ENCODE data around the gene TSGA10. TPM values are rescaled to one million over a fixed set of nuclear protein-coding genes. Genes with fewer than 3 reads are reported as not detected.
"Not testable (repeated sequence)": the region's sequence is repeated elsewhere in the genome, so short reads cannot be mapped to it uniquely, and the experiment has no call there.

TSGA10 gene
- polyA plus RNA-seq, 4 donors, result 11.2 to 16.7 (median 12.5) TPM

- DNase-seq (ENCODE audit: low read depth in 4 of 4, low spot score in 3 of 4), result no peak
Measured at GRCh38 chr2:99084256-99084655, 70.5 kb downstream of the TSGA10 start.

- no peak for DNase-seq (ENCODE audit: low read depth in 4 of 4, low spot score in 3 of 4)
Measured at GRCh38 chr2:99081891-99082290, 72.9 kb downstream of the TSGA10 start.

- DNase-seq (ENCODE audit: low read depth in 4 of 4, low spot score in 3 of 4), result no peak
Measured at GRCh38 chr2:99079226-99079625, 75.5 kb downstream of the TSGA10 start.

GRCh38 chr2:99072551-99072950 is 82.2 kb downstream of the TSGA10 start:
- no peak for DNase-seq (ENCODE audit: low read depth in 4 of 4, low spot score in 3 of 4)

GRCh38 chr2:99067871-99068625 is 86.7 kb downstream of the TSGA10 start:
- DNase-seq (ENCODE audit: low read depth in 4 of 4, low spot score in 3 of 4), result no peak

- DNase-seq (ENCODE audit: low read depth in 4 of 4, low spot score in 3 of 4), result peak in 2 of 4 donors; percentile 7 to 27
Measured at GRCh38 chr2:99066075-99066958, 88.4 kb downstream of the TSGA10 start.

GRCh38 chr2:99049187-99049586 is 105.6 kb downstream of the TSGA10 start:
- not testable (repeated sequence) for DNase-seq (ENCODE audit: low read depth in 4 of 4, low spot score in 3 of 4)

- DNase-seq (ENCODE audit: low read depth in 4 of 4, low spot score in 3 of 4), result not testable (repeated sequence)
Measured at GRCh38 chr2:99040736-99041300, 113.9 kb downstream of the TSGA10 start.

GRCh38 chr2:99035920-99036319 is 118.8 kb downstream of the TSGA10 start:
- no peak for DNase-seq (ENCODE audit: low read depth in 4 of 4, low spot score in 3 of 4)

- DNase-seq (ENCODE audit: low read depth in 4 of 4, low spot score in 3 of 4), result no peak
Measured at GRCh38 chr2:99032786-99033185, 122.0 kb downstream of the TSGA10 start.

GRCh38 chr2:99032001-99032400 is 122.7 kb downstream of the TSGA10 start:
- no peak for DNase-seq (ENCODE audit: low read depth in 4 of 4, low spot score in 3 of 4)

- DNase-seq (ENCODE audit: low read depth in 4 of 4, low spot score in 3 of 4), result no peak
Measured at GRCh38 chr2:99031481-99031880, 123.3 kb downstream of the TSGA10 start.

GRCh38 chr2:99028558-99028957 is 126.2 kb downstream of the TSGA10 start:
- no peak for DNase-seq (ENCODE audit: low read depth in 4 of 4, low spot score in 3 of 4)

GRCh38 chr2:99027856-99028255 is 126.9 kb downstream of the TSGA10 start:
- no peak for DNase-seq (ENCODE audit: low read depth in 4 of 4, low spot score in 3 of 4)

GRCh38 chr2:99000708-99001107 is 154.0 kb downstream of the TSGA10 start:
- no peak for DNase-seq (ENCODE audit: low read depth in 4 of 4, low spot score in 3 of 4)

GRCh38 chr2:98988695-98989094 is 166.0 kb downstream of the TSGA10 start:
- DNase-seq (ENCODE audit: low read depth in 4 of 4, low spot score in 3 of 4), result not testable (repeated sequence)

GRCh38 chr2:98985905-98986666 is 168.7 kb downstream of the TSGA10 start:
- no peak for DNase-seq (ENCODE audit: low read depth in 4 of 4, low spot score in 3 of 4)

- DNase-seq (ENCODE audit: low read depth in 4 of 4, low spot score in 3 of 4), result no peak
Measured at GRCh38 chr2:98975611-98976010, 179.1 kb downstream of the TSGA10 start.

GRCh38 chr2:98972582-98973167 is 182.1 kb downstream of the TSGA10 start:
- DNase-seq (ENCODE audit: low read depth in 4 of 4, low spot score in 3 of 4), result no peak

- no peak for DNase-seq (ENCODE audit: low read depth in 4 of 4, low spot score in 3 of 4)
Measured at GRCh38 chr2:98959810-98960507, 194.8 kb downstream of the TSGA10 start.
